Neutrophil (primary cell): ENCODE measurements around the gene LGR6.
A peak's percentile ranks its signal among the peaks of the same experiment; 100 is the strongest.
"Not testable (repeated sequence)": the region's sequence is repeated elsewhere in the genome, so short reads cannot be mapped to it uniquely, and the experiment has no call there.

Experiments
- H3K27ac ChIP-seq: fragments of 200-600 bp; sonication (generic); 2 replicates; pipeline ENCODE4 v1.5.1; 2016; ENCODE audit warnings: mild to moderate bottlenecking, moderate library complexity
- H3K27me3 ChIP-seq: fragments of 200-600 bp; sonication (generic); 2 replicates; pipeline ENCODE4 v1.6.0; 2016; ENCODE audit warnings: mild to moderate bottlenecking
- H3K36me3 ChIP-seq: fragments of 200-600 bp; sonication (generic); 2 replicates; pipeline ENCODE4 v1.5.1; 2017
- H3K4me1 ChIP-seq, 2 experiments: fragments of 200-600 bp in 1 of 2; sonication (generic) in 1 of 2; 1 replicate in 1 of 2; 2 replicates in 1 of 2; pipeline versions ENCODE4 v1.5.1 to v1.6.1; 2013 to 2016; ENCODE audit warnings: low read depth in 1 of 2, low read length in 1 of 2, mild to moderate bottlenecking in 1 of 2, moderate library complexity in 1 of 2; ENCODE audit not compliant: control insufficient read depth in 1 of 2, insufficient read depth in 1 of 2
- H3K4me3 ChIP-seq, 2 experiments: fragments of 200-600 bp in 1 of 2; sonication (generic) in 1 of 2; 1 replicate in 1 of 2; 2 replicates in 1 of 2; pipeline ENCODE4 v1.5.1; 2013 to 2016; ENCODE audit warnings: low read depth in 1 of 2, low read length in 1 of 2, mild to moderate bottlenecking in 1 of 2, moderate library complexity in 1 of 2
- H3K9me3 ChIP-seq: fragments of 200-600 bp; sonication (generic); 2 replicates; pipeline ENCODE4 v1.5.1; 2016
- CTCF ChIP-seq: fragments of 200-600 bp; sonication (generic); IDR thresholded peaks from 2 replicates; pipeline ENCODE4 v1.5.1; 2016; ENCODE audit warnings: antibody characterized with exemption

The LGR6 gene

DNA sequence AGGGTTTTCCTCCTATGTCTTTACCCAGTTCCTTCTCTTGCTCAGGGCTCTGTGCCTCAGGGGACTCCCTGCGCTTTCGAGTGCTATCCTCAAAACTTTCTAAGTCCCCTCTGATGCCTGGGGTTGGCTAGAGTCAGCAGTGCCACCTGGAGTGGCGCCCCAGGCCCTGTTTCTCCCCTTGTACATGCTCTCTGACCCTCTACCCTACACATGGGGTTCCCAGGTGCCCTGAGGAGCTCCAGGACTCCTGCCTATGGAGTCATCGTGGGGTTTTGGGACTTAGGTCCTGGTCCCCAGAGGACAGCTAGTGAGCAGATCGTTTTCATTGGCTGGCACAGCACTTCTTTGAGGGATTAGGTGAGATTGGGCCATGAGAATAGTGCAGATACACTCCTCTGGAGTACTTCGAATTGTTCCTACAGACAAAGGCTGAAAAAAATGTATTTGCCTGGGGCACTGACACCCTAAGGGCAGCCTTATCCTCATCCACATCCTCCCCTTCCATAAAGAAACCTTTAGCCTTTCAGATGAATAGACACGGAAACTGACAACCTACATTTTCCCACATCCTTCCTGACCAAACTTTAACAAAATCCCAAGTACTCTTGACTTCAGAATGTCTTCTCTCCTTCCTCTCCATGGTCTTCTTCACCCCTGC, 41.5 kb downstream of the LGR6 start:
- no peak for TF ChIP-seq CTCF
- Histone ChIP-seq H3K9me3 (no peaks in the 10 kb centered on the region), H3K4me1 (no peaks in the 10 kb centered on the region), H3K27ac (no peak overlapping the region), H3K4me3 (no peak overlapping the region), H3K36me3 (no peaks in the 10 kb centered on the region), H3K27me3 (peaks cover 16% of the 10 kb centered on the region)

- no peaks in the 10 kb centered on the region for H3K4me1 ChIP-seq
- H3K27me3 ChIP-seq = peaks cover 18% of the 10 kb centered on the region
- no peak overlapping the region for H3K4me3 ChIP-seq
- no peak overlapping the region for H3K27ac ChIP-seq
- no peaks in the 10 kb centered on the region for H3K9me3 ChIP-seq
- TF ChIP-seq CTCF = peak; percentile 76
- H3K36me3 ChIP-seq = no peaks in the 10 kb centered on the region
These were observed 42.5 kb downstream of the LGR6 start for GRCh38 chr1:202235856-202236837.

- no peaks in the 10 kb centered on the region for H3K4me1 ChIP-seq
- H3K27ac ChIP-seq = no peak overlapping the region
- TF ChIP-seq CTCF = no peak
- H3K9me3 ChIP-seq = no peaks in the 10 kb centered on the region
- no peaks in the 10 kb centered on the region for H3K36me3 ChIP-seq
- H3K4me3 ChIP-seq = no peak overlapping the region
- peaks cover 27% of the 10 kb centered on the region for H3K27me3 ChIP-seq
These were observed 43.5 kb downstream of the LGR6 start for GRCh38 chr1:202237052-202237451.

DNA sequence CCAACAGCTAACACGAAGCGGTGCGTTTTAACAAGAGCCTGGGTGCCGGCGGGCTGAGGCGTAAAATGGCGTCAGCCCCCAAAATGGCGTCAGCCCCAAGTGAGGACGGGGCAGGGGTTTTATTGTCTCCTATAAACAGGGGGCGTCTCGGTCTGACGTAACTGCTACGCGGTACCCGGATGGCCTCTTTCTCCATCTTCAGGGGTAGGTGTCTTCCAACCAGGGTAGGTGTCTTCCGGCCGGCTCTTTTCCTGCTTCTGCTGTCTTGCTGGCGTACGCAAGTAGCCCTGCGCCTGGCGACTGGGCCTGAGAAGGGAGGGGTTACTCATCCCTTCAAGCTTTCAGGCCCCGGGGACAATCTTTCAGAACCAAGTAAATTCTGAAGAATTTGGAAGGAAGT, 45.3 kb downstream of the LGR6 start:
- no peak overlapping the region for H3K4me3 ChIP-seq
- peaks cover 36% of the 10 kb centered on the region for H3K27me3 ChIP-seq
- TF ChIP-seq CTCF = no peak
- no peaks in the 10 kb centered on the region for H3K9me3 ChIP-seq
- H3K4me1 ChIP-seq = no peaks in the 10 kb centered on the region
- no peak overlapping the region for H3K27ac ChIP-seq
- no peaks in the 10 kb centered on the region for H3K36me3 ChIP-seq

GRCh38 chr1:202240226-202240625, 46.6 kb downstream of the LGR6 start:
- not testable (repeated sequence) for H3K9me3 ChIP-seq, H3K27ac ChIP-seq, H3K36me3 ChIP-seq, H3K4me3 ChIP-seq, H3K4me1 ChIP-seq
- H3K27me3 ChIP-seq = peaks cover 36% of the 10 kb centered on the region

DNA sequence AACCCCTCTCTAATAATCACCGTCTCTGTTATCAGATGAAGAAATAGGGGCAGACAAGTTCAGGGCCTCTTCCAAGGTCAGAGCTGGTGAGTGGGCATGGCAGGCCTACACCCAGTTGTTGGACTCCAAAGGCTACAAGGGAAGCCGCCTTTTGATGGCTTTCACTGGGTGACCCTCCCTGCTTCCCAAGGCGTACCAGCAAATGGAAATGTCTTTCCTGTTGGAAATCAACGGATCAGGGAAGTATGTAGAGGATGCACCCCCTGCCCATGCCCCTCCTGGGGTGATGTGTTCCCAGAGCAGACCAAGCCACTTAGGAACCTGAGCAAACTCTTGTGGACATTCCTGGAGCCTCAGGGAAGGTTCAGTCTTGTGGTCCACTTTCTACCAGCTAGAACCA, 47.4 kb downstream of the LGR6 start:
- Histone ChIP-seq H3K27me3 (peaks cover 33% of the 10 kb centered on the region), H3K9me3 (no peaks in the 10 kb centered on the region), H3K4me1 (no peaks in the 10 kb centered on the region), H3K4me3 (no peak overlapping the region), H3K27ac (no peak overlapping the region), H3K36me3 (no peaks in the 10 kb centered on the region)
- no peak for TF ChIP-seq CTCF
